Measurements from ENCODE around the gene APPL2.

- TF ChIP-seq CTCF (conservative IDR thresholded peaks at IDR 0.05 in 1 of 2, IDR thresholded peaks at IDR 0.05 in 1 of 2; ENCODE audit: extremely low read depth in 1 of 2, insufficient read depth in 1 of 2, low read depth in 1 of 2, low read length in 2 of 2) (no peak), EZH2 (IDR thresholded peaks at IDR 0.05; ENCODE audit: borderline replicate concordance, low read length) (no peak)
Measured at GRCh38 chr12:105192624-105193225, 43.2 kb downstream of the APPL2 start.
